PC-3 (cell line): ENCODE data around the gene PSMB7.

Experiments
- CTCF ChIP-seq: fragments of 300-600 bp; sonication (generic); conservative IDR thresholded peaks from 2 replicates; pipeline ENCODE4 v1.5.1; 2017; ENCODE audit warnings: antibody characterized with exemption, low read depth, mild to moderate bottlenecking, low read length
- EZH2 ChIP-seq: fragments of 300-600 bp; sonication (generic); IDR thresholded peaks from one replicate; pipeline ENCODE4 v1.6.1; 2017; ENCODE audit warnings: antibody characterized with exemption, mild to moderate bottlenecking, low read length; ENCODE audit not compliant: unreplicated experiment

GRCh38 chr9:124372038-124372437 is 43.2 kb downstream of the PSMB7 start:
- TF ChIP-seq EZH2 (no peak), CTCF (no peak)
